NB4 (cell line): Measurements from ENCODE around the gene RNU1-2.

ENCODE experiments used
- MAX ChIP-seq: IDR thresholded peaks from 2 replicates; pipeline ENCODE4 v1.6.1; 2011; ENCODE audit warnings: low read depth, low read length
- MYC ChIP-seq: IDR thresholded peaks from 2 replicates; pipeline ENCODE4 v1.6.1; 2011; ENCODE audit warnings: low read depth, low read length
- POLR2A ChIP-seq: IDR thresholded peaks from 2 replicates; pipeline ENCODE4 v1.6.1; 2011; ENCODE audit warnings: mild to moderate bottlenecking; ENCODE audit not compliant: insufficient read length; ENCODE audit errors: extremely low read depth
- TF ChIP-seq, protein P1 (sequence below): IDR thresholded peaks from one replicate; pipeline ENCODE4 v1.5.1; 2012; ENCODE audit warnings: low read depth, low read length

- TF ChIP-seq, protein P1, sequence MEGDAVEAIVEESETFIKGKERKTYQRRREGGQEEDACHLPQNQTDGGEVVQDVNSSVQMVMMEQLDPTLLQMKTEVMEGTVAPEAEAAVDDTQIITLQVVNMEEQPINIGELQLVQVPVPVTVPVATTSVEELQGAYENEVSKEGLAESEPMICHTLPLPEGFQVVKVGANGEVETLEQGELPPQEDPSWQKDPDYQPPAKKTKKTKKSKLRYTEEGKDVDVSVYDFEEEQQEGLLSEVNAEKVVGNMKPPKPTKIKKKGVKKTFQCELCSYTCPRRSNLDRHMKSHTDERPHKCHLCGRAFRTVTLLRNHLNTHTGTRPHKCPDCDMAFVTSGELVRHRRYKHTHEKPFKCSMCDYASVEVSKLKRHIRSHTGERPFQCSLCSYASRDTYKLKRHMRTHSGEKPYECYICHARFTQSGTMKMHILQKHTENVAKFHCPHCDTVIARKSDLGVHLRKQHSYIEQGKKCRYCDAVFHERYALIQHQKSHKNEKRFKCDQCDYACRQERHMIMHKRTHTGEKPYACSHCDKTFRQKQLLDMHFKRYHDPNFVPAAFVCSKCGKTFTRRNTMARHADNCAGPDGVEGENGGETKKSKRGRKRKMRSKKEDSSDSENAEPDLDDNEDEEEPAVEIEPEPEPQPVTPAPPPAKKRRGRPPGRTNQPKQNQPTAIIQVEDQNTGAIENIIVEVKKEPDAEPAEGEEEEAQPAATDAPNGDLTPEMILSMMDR, result no peak
- no peak for TF ChIP-seq POLR2A
- no peak for TF ChIP-seq MAX
- TF ChIP-seq MYC, result no peak
Observed at GRCh38 chr1:16918371-16918770, 22.6 kb downstream of the RNU1-2 start.
